ENCODE measurements around the gene ATPAF1. TPM values are rescaled to one million over a fixed set of nuclear protein-coding genes. Genes with fewer than 3 reads are reported as not detected.

Gene ATPAF1
- total RNA-seq, 1 experiment from 2014 or later: 50.3 TPM

DNA sequence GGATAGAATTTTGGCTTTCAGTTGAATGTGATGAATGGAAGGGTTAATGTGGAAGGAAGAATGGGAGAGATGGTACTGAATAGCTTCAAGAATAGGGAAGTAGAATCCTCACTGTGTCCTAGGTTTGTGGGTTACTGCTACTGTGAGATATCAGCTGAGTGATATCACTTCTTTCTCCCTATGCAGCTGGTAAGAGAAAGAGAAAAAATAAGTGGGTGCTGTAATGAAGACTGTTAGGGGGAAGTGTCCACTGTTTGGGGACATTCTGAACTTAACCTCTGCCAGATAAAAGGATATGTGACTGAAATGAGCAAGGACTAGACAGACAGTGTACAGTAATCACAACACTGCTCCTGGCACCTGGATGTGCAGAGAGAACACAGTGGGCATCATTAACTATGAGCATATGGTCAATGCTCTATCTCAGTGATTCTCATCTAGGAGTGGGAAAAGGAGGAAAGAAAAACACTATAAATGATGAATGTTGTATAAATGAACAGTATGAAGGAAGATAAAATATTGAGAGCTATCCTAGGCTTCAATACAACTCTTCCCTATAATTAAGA is 26.0 kb downstream of the ATPAF1 start:
- intact Hi-C loops (cut with micrococcal nuclease; ENCODE audit: unreplicated experiment): loop anchor here (2.0 kb wide), 1 partner anchor 37 kb away; the partner anchor contains the start of gene MKNK1
- Histone ChIP-seq H3K79me2 (ENCODE audit: low read depth) (no peaks in the 10 kb centered on the region), H3F3A (ENCODE audit: insufficient read depth, low read depth) (peaks cover 17% of the 10 kb centered on the region), H3K4me2 (no peak overlapping the region; the same call in 1 of the 2 replicates), H3K4me1 (replicated peaks; ENCODE audit: insufficient read depth) (peaks cover 23% of the 10 kb centered on the region), H3K9me2 (ENCODE audit: insufficient read depth) (no peaks in the 10 kb centered on the region), H3K4me3 (no peak overlapping the region), H3K36me3 (ENCODE audit: low read depth) (peaks cover 8% of the 10 kb centered on the region; the same call in 1 of the 2 replicates), H4K20me1 (ENCODE audit: insufficient read depth) (no peaks in the 10 kb centered on the region), H3K27me3 (ENCODE audit: insufficient read depth, low read depth) (no peaks in the 10 kb centered on the region), H3K27ac (peak overlapping the region; percentile 62; the same call in 1 of the 2 replicates), H3K9me3 (ENCODE audit: insufficient read depth, low read depth) (no peaks in the 10 kb centered on the region), H2AFZ (no peak overlapping the region)
- no TSS peak for BruUV-seq (replicated peaks)
- no peak for TF ChIP-seq EZH2 (IDR thresholded peaks at IDR 0.05; ENCODE audit: low read depth)
- TF ChIP-seq, protein P1, sequence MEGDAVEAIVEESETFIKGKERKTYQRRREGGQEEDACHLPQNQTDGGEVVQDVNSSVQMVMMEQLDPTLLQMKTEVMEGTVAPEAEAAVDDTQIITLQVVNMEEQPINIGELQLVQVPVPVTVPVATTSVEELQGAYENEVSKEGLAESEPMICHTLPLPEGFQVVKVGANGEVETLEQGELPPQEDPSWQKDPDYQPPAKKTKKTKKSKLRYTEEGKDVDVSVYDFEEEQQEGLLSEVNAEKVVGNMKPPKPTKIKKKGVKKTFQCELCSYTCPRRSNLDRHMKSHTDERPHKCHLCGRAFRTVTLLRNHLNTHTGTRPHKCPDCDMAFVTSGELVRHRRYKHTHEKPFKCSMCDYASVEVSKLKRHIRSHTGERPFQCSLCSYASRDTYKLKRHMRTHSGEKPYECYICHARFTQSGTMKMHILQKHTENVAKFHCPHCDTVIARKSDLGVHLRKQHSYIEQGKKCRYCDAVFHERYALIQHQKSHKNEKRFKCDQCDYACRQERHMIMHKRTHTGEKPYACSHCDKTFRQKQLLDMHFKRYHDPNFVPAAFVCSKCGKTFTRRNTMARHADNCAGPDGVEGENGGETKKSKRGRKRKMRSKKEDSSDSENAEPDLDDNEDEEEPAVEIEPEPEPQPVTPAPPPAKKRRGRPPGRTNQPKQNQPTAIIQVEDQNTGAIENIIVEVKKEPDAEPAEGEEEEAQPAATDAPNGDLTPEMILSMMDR (conservative IDR thresholded peaks at IDR 0.05): no peak
- ChIA-PET CTCF (no interaction called here), POLR2A (ENCODE audit: unreplicated experiment) (no interaction called here)
- no peak for DNase-seq

DNA sequence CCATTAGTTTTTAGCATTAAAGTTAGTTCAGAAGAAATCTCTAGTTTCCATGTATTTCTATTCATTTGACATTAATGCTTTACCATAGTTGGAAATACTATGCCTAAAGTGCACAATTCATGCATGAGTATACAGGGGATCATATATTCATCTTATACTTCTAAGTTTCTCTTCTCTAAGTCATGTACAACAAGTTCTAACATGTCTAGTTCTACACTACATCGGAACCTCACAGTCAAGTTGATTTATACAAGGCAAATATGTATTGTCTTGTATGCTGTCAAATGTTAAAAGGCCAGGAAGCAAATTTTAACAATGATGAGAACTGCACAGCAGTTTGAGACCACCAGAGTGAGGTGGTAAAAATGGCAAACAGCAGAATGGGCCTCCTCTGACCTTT is 28.6 kb downstream of the ATPAF1 start:
- no peaks in the 10 kb centered on the region for H3K9me3 ChIP-seq (ENCODE audit: insufficient read depth, low read depth)
- H3K4me1 ChIP-seq (replicated peaks; ENCODE audit: insufficient read depth): peaks cover 23% of the 10 kb centered on the region
- H3K79me2 ChIP-seq (ENCODE audit: low read depth): no peaks in the 10 kb centered on the region
- intact Hi-C loops (cut with micrococcal nuclease; ENCODE audit: unreplicated experiment): no loop called here
- no TSS peak for BruUV-seq (replicated peaks)
- no peak for DNase-seq
- H3K9me2 ChIP-seq (ENCODE audit: insufficient read depth): no peaks in the 10 kb centered on the region
- no peaks in the 10 kb centered on the region for H4K20me1 ChIP-seq (ENCODE audit: insufficient read depth)
- no peak overlapping the region for H3K27ac ChIP-seq
- ChIA-PET POLR2A (ENCODE audit: unreplicated experiment) (no interaction called here), CTCF (interaction anchor here (1.0 kb wide), 1 partner anchor 16 kb away, joined by 5 read pairs; no protein-coding TSS in a partner anchor)
- peaks cover 17% of the 10 kb centered on the region for H3F3A ChIP-seq (ENCODE audit: insufficient read depth, low read depth)
- no peak overlapping the region for H3K4me2 ChIP-seq
- H3K36me3 ChIP-seq (ENCODE audit: low read depth): peaks cover 11% of the 10 kb centered on the region; the same call in 1 of the 2 replicates
- H2AFZ ChIP-seq: no peak overlapping the region
- TF ChIP-seq EZH2 (IDR thresholded peaks at IDR 0.05; ENCODE audit: low read depth): no peak
- TF ChIP-seq, protein P1 (conservative IDR thresholded peaks at IDR 0.05): no peak
- no peak overlapping the region for H3K4me3 ChIP-seq
- no peaks in the 10 kb centered on the region for H3K27me3 ChIP-seq (ENCODE audit: insufficient read depth, low read depth)

DNA sequence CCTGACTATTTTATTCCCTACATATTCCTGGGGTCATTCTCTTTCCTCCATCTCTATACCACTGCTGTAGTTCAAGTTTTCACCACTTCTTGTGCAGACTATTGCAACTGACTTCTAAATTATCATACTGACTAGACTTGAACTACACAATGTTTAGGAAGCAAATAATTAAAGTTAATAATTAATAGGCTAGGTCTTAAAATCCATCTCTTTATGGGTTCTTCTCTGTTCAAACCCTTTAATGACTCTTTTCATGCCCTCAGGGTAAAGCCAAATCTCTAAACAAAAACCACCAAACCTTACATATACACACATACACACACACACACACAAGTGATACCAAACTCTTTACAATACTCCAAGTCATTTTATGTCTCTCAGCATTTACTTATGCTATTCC is 29.2 kb downstream of the ATPAF1 start:
- H3K79me2 ChIP-seq (ENCODE audit: low read depth): no peaks in the 10 kb centered on the region
- H3K9me3 ChIP-seq (ENCODE audit: insufficient read depth, low read depth): no peaks in the 10 kb centered on the region
- no peaks in the 10 kb centered on the region for H4K20me1 ChIP-seq (ENCODE audit: insufficient read depth)
- TF ChIP-seq, protein P1 (conservative IDR thresholded peaks at IDR 0.05): no peak
- no peak for TF ChIP-seq EZH2 (IDR thresholded peaks at IDR 0.05; ENCODE audit: low read depth)
- no peak overlapping the region for H3K27ac ChIP-seq
- peaks cover 13% of the 10 kb centered on the region for H3F3A ChIP-seq (ENCODE audit: insufficient read depth, low read depth)
- no peak overlapping the region for H3K4me2 ChIP-seq
- no peaks in the 10 kb centered on the region for H3K9me2 ChIP-seq (ENCODE audit: insufficient read depth)
- no TSS peak for BruUV-seq (replicated peaks)
- H2AFZ ChIP-seq: no peak overlapping the region
- POLR2A ChIA-PET (ENCODE audit: unreplicated experiment): no interaction called here
- DNase-seq: no peak
- H3K27me3 ChIP-seq (ENCODE audit: insufficient read depth, low read depth): no peaks in the 10 kb centered on the region
- intact Hi-C loops (cut with micrococcal nuclease; ENCODE audit: unreplicated experiment): no loop called here
- H3K4me1 ChIP-seq (replicated peaks; ENCODE audit: insufficient read depth): peaks cover 18% of the 10 kb centered on the region
- H3K4me3 ChIP-seq: no peak overlapping the region
- H3K36me3 ChIP-seq (ENCODE audit: low read depth): peaks cover 11% of the 10 kb centered on the region; the same call in 1 of the 2 replicates
- CTCF ChIA-PET: no interaction called here
